Heart left ventricle (tissue), 13 donors: ENCODE results near the gene ARNT2.

Experiments used
- CTCF ChIP-seq, 12 donors: fragments of 200-600 bp; sonication (generic) in 4 of 12; IDR thresholded peaks; one replicate each; pipeline versions ENCODE4 v1.5.0 to v1.8.0; 2018 to 2022; ENCODE audit warnings: antibody characterized with exemption in 12 of 12, mild to moderate bottlenecking in 5 of 12
- POLR2A ChIP-seq, 2 donors: fragments of 450-650 bp; IDR thresholded peaks; one replicate each; pipeline ENCODE4 v1.6.1; 2017; ENCODE audit warnings: antibody characterized with exemption in 2 of 2, mild to moderate bottlenecking in 2 of 2, moderate library complexity in 2 of 2
- donor health status: ischemic (EF 13 %, LVEDD 7.1; RV severe dilation, severe dysfunction).
- donor health status: DM: no; HTN: yes; CAD: no.
- donor health status: DM: no; HTN: no; CAD: no.
- donor health status: ischemic (EF 25% LVEDD 6.9; RV normal size, moderate dysfunction).
- donor health status: ischemic (EF 25% LVEDD 5.7; RV mildly dilated, moderate dysfunction).
- donor health status: ischemic (EF 35%, LVEDD 5.7; RV mildly dilated, moderate dysfunction).
- donor health status: nonischemic (EF 11% LVEDD 7.7; RV severe dilation, severe dysfunction).
- donor health status: DM: yes; HTN: yes; CAD: no.
- donor health status: PGD.
- donor health status: ischemic (EF 29% LVEDD 5.4; RV normal size, mild dysfunction).
- donor health status: nonischemic (EF 23%, LVEDD 6.1; RV moderate dilation, normal function).

- TF ChIP-seq CTCF (IDR thresholded peaks at IDR 0.05) (no peak), POLR2A (IDR thresholded peaks at IDR 0.05) (no peak)
Observed at GRCh38 chr15:80601256-80601655, 197.1 kb downstream of the ARNT2 start.
